Right lobe of liver (tissue), 4 donors: ENCODE data around the gene HS6ST2.

Source experiments
- POLR2A ChIP-seq: fragments of 450-650 bp; IDR thresholded peaks from one replicate; pipeline ENCODE4 v1.6.1; 2017; ENCODE audit warnings: antibody characterized with exemption, mild to moderate bottlenecking
- TF ChIP-seq, protein P1 (sequence below), 4 donors: fragments of 200-600 bp in 3 of 4; fragments of 450-650 bp in 1 of 4; IDR thresholded peaks; one replicate each; pipeline versions ENCODE4 v1.5.1 to v1.8.0; 2016 to 2022; ENCODE audit warnings: antibody characterized with exemption in 4 of 4, mild to moderate bottlenecking in 2 of 4
- donor health status: DM: no; HTN: no; CAD: no.
- donor health status: DM: no; HTN: no; CAD: no.
- donor health status: DM: no; HTN: yes; CAD: no.

DNA sequence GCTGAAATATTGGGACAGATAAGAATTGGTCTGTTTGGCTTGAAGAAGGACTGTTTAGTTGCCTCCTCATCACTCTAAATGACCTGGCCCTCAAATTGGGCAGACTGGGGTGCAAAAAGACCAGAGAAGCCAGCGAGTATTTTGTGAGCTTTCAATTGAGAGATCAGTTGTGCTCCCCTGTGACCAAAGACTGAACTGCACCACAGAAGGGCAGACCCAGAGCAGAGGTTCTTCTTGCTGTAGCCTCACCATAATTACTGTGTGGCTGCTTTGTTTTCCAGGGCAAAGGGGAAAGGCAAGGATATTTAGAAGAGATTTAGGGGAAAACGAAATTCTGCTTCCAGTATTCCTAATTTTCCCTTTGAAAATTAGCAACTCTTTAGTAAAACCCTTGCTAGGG, 365.5 kb downstream of the HS6ST2 start:
- TF ChIP-seq, protein P1, sequence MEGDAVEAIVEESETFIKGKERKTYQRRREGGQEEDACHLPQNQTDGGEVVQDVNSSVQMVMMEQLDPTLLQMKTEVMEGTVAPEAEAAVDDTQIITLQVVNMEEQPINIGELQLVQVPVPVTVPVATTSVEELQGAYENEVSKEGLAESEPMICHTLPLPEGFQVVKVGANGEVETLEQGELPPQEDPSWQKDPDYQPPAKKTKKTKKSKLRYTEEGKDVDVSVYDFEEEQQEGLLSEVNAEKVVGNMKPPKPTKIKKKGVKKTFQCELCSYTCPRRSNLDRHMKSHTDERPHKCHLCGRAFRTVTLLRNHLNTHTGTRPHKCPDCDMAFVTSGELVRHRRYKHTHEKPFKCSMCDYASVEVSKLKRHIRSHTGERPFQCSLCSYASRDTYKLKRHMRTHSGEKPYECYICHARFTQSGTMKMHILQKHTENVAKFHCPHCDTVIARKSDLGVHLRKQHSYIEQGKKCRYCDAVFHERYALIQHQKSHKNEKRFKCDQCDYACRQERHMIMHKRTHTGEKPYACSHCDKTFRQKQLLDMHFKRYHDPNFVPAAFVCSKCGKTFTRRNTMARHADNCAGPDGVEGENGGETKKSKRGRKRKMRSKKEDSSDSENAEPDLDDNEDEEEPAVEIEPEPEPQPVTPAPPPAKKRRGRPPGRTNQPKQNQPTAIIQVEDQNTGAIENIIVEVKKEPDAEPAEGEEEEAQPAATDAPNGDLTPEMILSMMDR (IDR thresholded peaks at IDR 0.05) = peak; percentile 33 to 56 (median 44)
- no peak for TF ChIP-seq POLR2A
